ENCODE results near the gene ANKDD1B.

DNA sequence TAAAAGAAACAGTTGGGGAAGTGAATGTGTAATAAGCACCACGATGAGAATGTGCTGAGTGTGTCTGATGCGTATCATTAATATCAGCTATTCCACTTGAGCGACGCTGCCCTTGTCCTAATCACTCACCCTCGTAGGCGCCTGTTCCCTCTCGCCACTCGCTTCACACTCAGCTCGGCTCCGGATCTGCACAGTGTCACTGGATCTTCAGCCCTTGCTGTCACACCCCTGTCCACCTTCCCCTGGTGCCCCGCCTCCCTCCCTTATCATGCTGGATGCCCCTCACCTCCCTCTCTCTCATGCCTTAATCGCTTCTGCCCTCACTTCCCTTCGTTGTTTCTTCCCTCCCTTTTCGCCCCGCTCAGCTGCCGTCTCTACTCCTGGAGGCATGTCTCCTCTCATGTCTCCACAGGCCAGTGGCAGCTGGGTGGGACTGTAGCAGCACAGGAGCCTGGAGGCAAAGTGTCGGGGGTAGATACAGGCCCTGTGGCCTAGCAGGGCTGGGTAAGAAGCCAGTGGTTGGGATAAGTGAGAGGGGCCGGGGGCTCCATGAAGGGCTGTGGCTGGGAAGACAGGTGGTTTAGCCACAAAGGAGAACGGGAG, 43.5 kb downstream of the ANKDD1B start:
- no peak for TF ChIP-seq CTCF (IDR thresholded peaks at IDR 0.05)
- no peak for TF ChIP-seq POLR2A (IDR thresholded peaks at IDR 0.05)

All from right lobe of liver (tissue), 4 donors.